Measurements from ENCODE around the gene ARID3A. TPM values are rescaled to one million over a fixed set of nuclear protein-coding genes. Genes with fewer than 3 reads are reported as not detected.
A peak's percentile ranks its signal among the peaks of the same experiment; 100 is the strongest.

Gene ARID3A
- total RNA-seq, 1 donor from 2014 or later = 70.6 TPM

GRCh38 chr19:977058-977464, 51.2 kb downstream of the ARID3A start:
- H3K36me3 Mint-ChIP-seq = peaks cover 7% of the 10 kb centered on the region
- no peak for TF ChIP-seq CTCF (IDR thresholded peaks at IDR 0.05; ENCODE audit: unreplicated experiment)
- H3K27ac Mint-ChIP-seq = no peak overlapping the region
- no peak for DNase-seq (ENCODE audit: low spot score in 2 of 2, unreplicated experiment in 2 of 2)
- peaks cover 4% of the 10 kb centered on the region for H3K4me1 Mint-ChIP-seq
- no peaks in the 10 kb centered on the region for H3K9me3 Mint-ChIP-seq
- H3K27me3 Mint-ChIP-seq (ENCODE audit: low read depth) = no peaks in the 10 kb centered on the region
- no peak overlapping the region for H3K4me3 Mint-ChIP-seq

DNA sequence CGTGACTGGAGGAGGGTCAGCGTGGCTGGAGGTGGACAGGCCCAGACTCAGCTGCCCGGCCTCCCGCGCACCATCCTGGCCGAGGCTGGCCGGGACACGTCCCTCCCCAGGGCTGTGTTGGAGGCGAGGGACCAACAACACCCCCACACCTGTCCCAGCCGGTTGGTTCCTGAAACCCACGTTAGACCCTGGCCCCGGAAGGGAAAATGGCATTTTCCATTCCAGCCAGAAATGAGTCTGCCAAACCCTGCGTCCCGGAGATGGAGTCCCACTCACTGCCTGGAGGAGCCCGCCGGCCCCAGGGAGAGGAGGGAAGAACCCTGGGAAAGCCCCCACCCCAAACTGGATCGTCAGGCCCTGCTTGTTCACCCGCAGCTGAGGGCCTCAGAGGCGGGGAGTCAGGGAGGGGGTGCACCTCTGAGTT, 53.5 kb downstream of the ARID3A start:
- TF ChIP-seq CTCF (IDR thresholded peaks at IDR 0.05; ENCODE audit: unreplicated experiment) = no peak
- H3K27me3 Mint-ChIP-seq (ENCODE audit: low read depth) = no peaks in the 10 kb centered on the region
- H3K36me3 Mint-ChIP-seq = peaks cover 3% of the 10 kb centered on the region
- peak overlapping the region; percentile 69 for H3K27ac Mint-ChIP-seq
- no peaks in the 10 kb centered on the region for H3K9me3 Mint-ChIP-seq
- peaks cover 6% of the 10 kb centered on the region for H3K4me1 Mint-ChIP-seq
- H3K4me3 Mint-ChIP-seq = peak overlapping the region; percentile 22
- peak in 1 of 2 experiments; percentile 61 for DNase-seq (ENCODE audit: low spot score in 2 of 2, unreplicated experiment in 2 of 2)

- Mint-ChIP-seq H3K27me3 (ENCODE audit: low read depth) (no peaks in the 10 kb centered on the region), H3K4me1 (peaks cover 12% of the 10 kb centered on the region), H3K9me3 (no peaks in the 10 kb centered on the region), H3K4me3 (peak overlapping the region; percentile 15), H3K27ac (peak overlapping the region; percentile 21), H3K36me3 (peaks cover 1% of the 10 kb centered on the region)
- DNase-seq (ENCODE audit: low spot score in 2 of 2, unreplicated experiment in 2 of 2) = no peak
- TF ChIP-seq CTCF (IDR thresholded peaks at IDR 0.05; ENCODE audit: unreplicated experiment) = no peak
Measured at GRCh38 chr19:980133-980998, 54.5 kb downstream of the ARID3A start.

DNA sequence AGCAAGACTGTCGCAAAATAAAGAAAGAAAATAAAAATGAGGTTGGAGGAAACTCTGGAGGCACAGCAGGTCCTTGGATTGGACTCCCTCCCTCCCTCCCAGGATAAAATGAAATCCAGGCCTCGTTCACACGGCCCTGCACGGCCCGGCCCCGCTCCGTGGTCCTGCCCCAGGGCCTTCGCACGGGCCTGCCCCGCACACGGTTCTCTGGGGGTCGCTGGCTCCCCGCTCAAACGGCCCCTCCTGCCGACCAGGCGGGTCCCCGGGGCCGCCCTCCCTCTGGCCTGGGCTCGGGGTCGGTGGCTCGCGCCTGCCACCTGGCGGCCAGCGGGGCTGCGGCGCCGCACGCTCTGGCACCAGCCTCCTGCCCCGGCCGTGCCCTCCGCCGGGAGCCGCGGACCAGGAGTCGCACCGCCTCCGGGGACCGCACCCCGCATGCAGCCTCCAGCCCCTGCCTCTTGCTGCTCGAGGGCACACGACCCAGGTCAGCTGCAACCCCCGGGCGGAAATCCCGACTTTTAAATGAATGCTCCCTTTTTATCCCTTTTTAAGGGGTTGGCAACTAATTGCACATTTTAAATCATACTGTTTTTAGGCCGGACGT, 56.8 kb downstream of the ARID3A start:
- peak; percentile 94 for TF ChIP-seq CTCF (IDR thresholded peaks at IDR 0.05; ENCODE audit: unreplicated experiment)
- Mint-ChIP-seq H3K4me1 (peaks cover 12% of the 10 kb centered on the region), H3K27ac (no peak overlapping the region), H3K36me3 (peaks cover 4% of the 10 kb centered on the region), H3K4me3 (peak overlapping the region; percentile 47), H3K27me3 (ENCODE audit: low read depth) (no peaks in the 10 kb centered on the region), H3K9me3 (no peaks in the 10 kb centered on the region)
- DNase-seq (ENCODE audit: low spot score in 2 of 2, unreplicated experiment in 2 of 2) = peak; percentile 73 to 90

- peak; percentile 91 to 93 for DNase-seq (ENCODE audit: low spot score in 2 of 2, unreplicated experiment in 2 of 2)
- no peaks in the 10 kb centered on the region for H3K9me3 Mint-ChIP-seq
- H3K36me3 Mint-ChIP-seq = peaks cover 9% of the 10 kb centered on the region
- peak within 1 kb of the TSS; percentile 98 for H3K27ac Mint-ChIP-seq
- H3K27me3 Mint-ChIP-seq (ENCODE audit: low read depth) = no peaks in the 10 kb centered on the region
- H3K4me1 Mint-ChIP-seq = peaks cover 8% of the 10 kb centered on the region
- peak within 1 kb of the TSS; percentile 96 for H3K4me3 Mint-ChIP-seq
- TF ChIP-seq CTCF (IDR thresholded peaks at IDR 0.05; ENCODE audit: unreplicated experiment) = peak; percentile 11
Measured at GRCh38 chr19:984165-984967, 58.5 kb downstream of the ARID3A start, which contains the start of gene WDR18. TSS of gene WDR18 (plus strand) at chr19:984345. CDS start at chr19:984354, 9 bp downstream.
